ENCODE data around the gene SLC19A1.

GRCh38 chr21:45505416-45506021 is 36.7 kb downstream of the SLC19A1 start:
- TF ChIP-seq CTCF (IDR thresholded peaks at IDR 0.05) (no peak), EP300 (IDR thresholded peaks at IDR 0.05) (no peak), POLR2A (IDR thresholded peaks at IDR 0.05) (no peak)
